ENCODE results near the gene MRGPRX1. TPM values are rescaled to one million over a fixed set of nuclear protein-coding genes. Genes with fewer than 3 reads are reported as not detected.

MRGPRX1 gene
- total RNA-seq: not detected

GRCh38 chr11:18939314-18939713, at the start of gene MRGPRX1:
TSS of gene MRGPRX1 (minus strand) at chr11:18939414. CDS start at chr11:18934784, 4,630 bp downstream.
- Histone ChIP-seq H3K27me3 (no peaks in the 10 kb centered on the region), H3K4me1 (no peaks in the 10 kb centered on the region), H3K4me3 (no peak within 1 kb of the TSS), H3K36me3 (replicated peaks in 1 of 2; ENCODE audit: insufficient read depth in 1 of 2, low read depth in 2 of 2) (no peaks in the 10 kb centered on the region), H3K9me3 (no peaks in the 10 kb centered on the region), H3K27ac (no peak within 1 kb of the TSS)
- 55 to 59% methylated on average over 2 of the region's 2 CpGs for WGBS, 2 donors
- intact Hi-C loops (cut with DNase I): no loop called here
- no peak for ATAC-seq
- TF ChIP-seq CTCF (IDR thresholded peaks at IDR 0.05) (no peak), POLR2A (IDR thresholded peaks at IDR 0.05) (no peak)
- DNase-seq: no peak

- intact Hi-C loops (cut with DNase I): no loop called here
- H3K4me3 ChIP-seq: no peak overlapping the region
- H3K9me3 ChIP-seq: no peaks in the 10 kb centered on the region
- no peaks in the 10 kb centered on the region for H3K4me1 ChIP-seq
- H3K36me3 ChIP-seq (replicated peaks in 1 of 2; ENCODE audit: insufficient read depth in 1 of 2, low read depth in 2 of 2): no peaks in the 10 kb centered on the region
- H3K27me3 ChIP-seq: no peaks in the 10 kb centered on the region
- DNase-seq: no peak
- 64 to 70% methylated on average over 9 of the region's 9 CpGs for WGBS, 2 donors
- ATAC-seq: no peak
- H3K27ac ChIP-seq: no peak overlapping the region
- TF ChIP-seq POLR2A (IDR thresholded peaks at IDR 0.05) (no peak), CTCF (IDR thresholded peaks at IDR 0.05) (no peak)
These were observed 48.4 kb upstream of the MRGPRX1 start for GRCh38 chr11:18987454-18988231.

GRCh38 chr11:18986744-18987143, 47.5 kb upstream of the MRGPRX1 start:
- no peak overlapping the region for H3K4me3 ChIP-seq
- no peaks in the 10 kb centered on the region for H3K4me1 ChIP-seq
- no peaks in the 10 kb centered on the region for H3K9me3 ChIP-seq
- no peaks in the 10 kb centered on the region for H3K27me3 ChIP-seq
- 32 to 40% methylated on average over 2 to 3 of the region's 3 CpGs for WGBS, 2 donors
- TF ChIP-seq CTCF (IDR thresholded peaks at IDR 0.05) (no peak), POLR2A (IDR thresholded peaks at IDR 0.05) (no peak)
- no peak for ATAC-seq
- H3K27ac ChIP-seq: no peak overlapping the region
- intact Hi-C loops (cut with DNase I): no loop called here
- DNase-seq: no peak
- H3K36me3 ChIP-seq (replicated peaks in 1 of 2; ENCODE audit: insufficient read depth in 1 of 2, low read depth in 2 of 2): no peaks in the 10 kb centered on the region

GRCh38 chr11:18981897-18982296, 42.7 kb upstream of the MRGPRX1 start:
- 40 to 50% methylated on average over 4 of the region's 4 CpGs for WGBS, 2 donors
- Histone ChIP-seq H3K4me1 (no peaks in the 10 kb centered on the region), H3K4me3 (no peak overlapping the region), H3K27me3 (no peaks in the 10 kb centered on the region), H3K27ac (no peak overlapping the region), H3K36me3 (replicated peaks in 1 of 2; ENCODE audit: insufficient read depth in 1 of 2, low read depth in 2 of 2) (no peaks in the 10 kb centered on the region), H3K9me3 (no peaks in the 10 kb centered on the region)
- intact Hi-C loops (cut with DNase I): no loop called here
- ATAC-seq: no peak
- no peak for TF ChIP-seq CTCF (IDR thresholded peaks at IDR 0.05)
- TF ChIP-seq POLR2A (IDR thresholded peaks at IDR 0.05): no peak
- no peak for DNase-seq

GRCh38 chr11:18974192-18974591, 35.0 kb upstream of the MRGPRX1 start:
- intact Hi-C loops (cut with DNase I): no loop called here
- Histone ChIP-seq H3K9me3 (no peaks in the 10 kb centered on the region), H3K27me3 (no peaks in the 10 kb centered on the region), H3K27ac (no peak overlapping the region), H3K4me1 (no peaks in the 10 kb centered on the region), H3K4me3 (no peak overlapping the region), H3K36me3 (replicated peaks in 1 of 2; ENCODE audit: insufficient read depth in 1 of 2, low read depth in 2 of 2) (no peaks in the 10 kb centered on the region)
- ATAC-seq (no peak), DNase-seq (no peak)
- 60 to 75% methylated on average over 1 of the region's 1 CpG for WGBS, 2 donors
- no peak for TF ChIP-seq CTCF (IDR thresholded peaks at IDR 0.05)
- no peak for TF ChIP-seq POLR2A (IDR thresholded peaks at IDR 0.05)
